ENCODE data around the gene HDAC11. TPM values are rescaled to one million over a fixed set of nuclear protein-coding genes. Genes with fewer than 3 reads are reported as not detected.

The HDAC11 gene
- total and polyA plus RNA-seq, 5 donors from 2014 or later = 2.1 to 8.8 (median 3.3) TPM

- DNase-seq (no peak), ATAC-seq (ENCODE audit: low read depth in 2 of 2) (no peak)
- no peaks in the 10 kb centered on the region for H3K4me1 ChIP-seq (ENCODE audit: control insufficient read depth, insufficient read depth, low read length, poor library complexity, severe bottlenecking)
- H3K27ac Mint-ChIP-seq = no peak overlapping the region
- H3K27ac ChIP-seq (ENCODE audit: insufficient read depth, low read length, poor library complexity, severe bottlenecking) = no peak overlapping the region
- H3K4me1 Mint-ChIP-seq = no peaks in the 10 kb centered on the region
- no peaks in the 10 kb centered on the region for H3K27me3 Mint-ChIP-seq
- no peaks in the 10 kb centered on the region for H3K27me3 ChIP-seq (ENCODE audit: control insufficient read depth, insufficient read depth, low read length)
- H3K36me3 ChIP-seq (ENCODE audit: control insufficient read depth, insufficient read depth, low read length) = no peaks in the 10 kb centered on the region
- no peaks in the 10 kb centered on the region for H3K9me3 ChIP-seq (ENCODE audit: control insufficient read depth in 2 of 2, low read length in 2 of 2)
- H3K36me3 Mint-ChIP-seq = peaks cover 7% of the 10 kb centered on the region
- H3K4me3 Mint-ChIP-seq = no peak overlapping the region
- H3K4me3 ChIP-seq (ENCODE audit: low read depth, low read length) = no peak overlapping the region
- no peaks in the 10 kb centered on the region for H3K9me3 Mint-ChIP-seq
These were observed 11.9 kb downstream of the HDAC11 start for GRCh38 chr3:13492048-13492447.

DNA sequence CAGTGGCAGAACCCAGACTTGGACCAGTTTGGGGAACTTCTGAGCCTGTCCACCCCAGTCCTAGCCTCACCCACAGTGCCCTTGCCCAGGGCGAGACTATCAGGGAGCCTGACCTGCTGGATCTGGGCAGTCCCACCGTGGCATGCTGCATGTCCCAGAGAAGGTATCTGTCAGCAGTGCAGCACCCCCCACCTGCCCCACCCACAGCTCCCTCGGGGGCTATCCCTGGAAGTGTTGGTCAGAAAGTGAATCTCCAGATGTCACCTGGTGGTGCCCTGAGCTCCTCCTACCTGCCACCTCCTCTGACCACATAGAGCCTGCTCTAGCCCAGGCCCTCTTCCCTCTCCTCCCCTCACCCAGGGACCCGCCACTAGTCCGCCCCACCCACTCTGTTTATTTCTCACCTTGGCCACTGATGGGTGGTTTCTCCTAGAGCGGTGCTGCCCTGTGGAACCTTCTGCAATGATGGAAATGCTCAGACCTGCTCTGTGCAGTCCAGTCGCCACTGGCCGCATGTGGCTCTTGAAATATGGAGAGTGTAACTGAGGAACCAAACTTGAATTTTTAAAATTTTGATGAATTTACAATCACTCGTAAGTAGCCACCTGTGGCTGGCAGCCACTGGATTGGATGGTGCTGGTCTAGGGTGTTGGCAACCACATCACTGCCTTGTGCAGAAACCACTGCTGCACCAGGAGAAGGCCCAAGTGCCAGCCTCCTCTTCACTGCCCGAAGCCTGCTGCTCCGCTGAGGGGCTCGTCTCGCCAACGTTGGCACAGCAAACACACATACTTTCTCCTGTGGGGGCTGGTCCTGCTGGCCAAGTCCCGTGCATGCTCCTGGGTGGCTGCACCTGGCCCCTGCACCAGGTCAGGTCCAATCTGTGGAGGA is 13.1 kb downstream of the HDAC11 start:
- Mint-ChIP-seq H3K9me3 (no peaks in the 10 kb centered on the region), H3K36me3 (peaks cover 7% of the 10 kb centered on the region), H3K4me1 (no peaks in the 10 kb centered on the region), H3K27ac (no peak overlapping the region), H3K4me3 (no peak overlapping the region), H3K27me3 (no peaks in the 10 kb centered on the region)
- no peaks in the 10 kb centered on the region for H3K9me3 ChIP-seq (ENCODE audit: control insufficient read depth in 2 of 2, low read length in 2 of 2)
- H3K36me3 ChIP-seq (ENCODE audit: control insufficient read depth, insufficient read depth, low read length) = no peaks in the 10 kb centered on the region
- no peak overlapping the region for H3K4me3 ChIP-seq (ENCODE audit: low read depth, low read length)
- no peaks in the 10 kb centered on the region for H3K27me3 ChIP-seq (ENCODE audit: control insufficient read depth, insufficient read depth, low read length)
- ATAC-seq (ENCODE audit: low read depth in 2 of 2) = no peak
- H3K4me1 ChIP-seq (ENCODE audit: control insufficient read depth, insufficient read depth, low read length, poor library complexity, severe bottlenecking) = no peaks in the 10 kb centered on the region
- DNase-seq = no peak
- no peak overlapping the region for H3K27ac ChIP-seq (ENCODE audit: insufficient read depth, low read length, poor library complexity, severe bottlenecking)

DNA sequence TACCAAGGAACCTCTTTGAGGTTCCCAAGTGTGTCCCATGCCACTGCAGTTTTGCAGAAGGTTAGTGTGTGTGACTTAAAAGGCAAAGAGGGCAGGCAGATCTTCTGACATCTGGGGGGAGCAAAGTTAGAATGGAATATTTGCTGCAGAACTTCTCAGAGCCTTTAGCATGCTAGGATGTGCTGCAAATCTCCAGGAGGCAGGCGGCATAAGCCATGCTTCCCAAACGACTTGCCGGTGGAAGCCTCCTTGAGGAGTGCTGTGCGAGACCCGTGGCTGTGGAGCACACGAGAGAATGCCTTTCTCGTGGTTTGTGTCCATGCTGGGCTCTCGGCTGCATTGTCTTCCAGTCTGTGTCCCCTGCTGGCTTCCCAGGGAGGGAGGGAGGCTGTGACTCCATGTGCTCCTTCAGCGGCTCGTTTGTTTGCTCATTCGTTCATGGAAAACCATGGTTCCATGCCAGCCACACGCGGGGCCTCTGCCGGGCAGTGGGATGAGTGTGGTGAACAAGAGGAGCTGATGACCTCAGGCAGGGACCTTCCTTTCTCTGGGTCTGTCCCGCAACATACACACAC is 13.8 kb downstream of the HDAC11 start:
- H3K9me3 ChIP-seq (ENCODE audit: control insufficient read depth in 2 of 2, low read length in 2 of 2) = no peaks in the 10 kb centered on the region
- DNase-seq = no peak
- ATAC-seq (ENCODE audit: low read depth in 2 of 2) = no peak
- Mint-ChIP-seq H3K27me3 (no peaks in the 10 kb centered on the region), H3K4me3 (no peak overlapping the region), H3K4me1 (no peaks in the 10 kb centered on the region), H3K9me3 (no peaks in the 10 kb centered on the region), H3K27ac (no peak overlapping the region), H3K36me3 (peaks cover 7% of the 10 kb centered on the region)
- H3K4me3 ChIP-seq (ENCODE audit: low read depth, low read length) = no peak overlapping the region
- no peaks in the 10 kb centered on the region for H3K27me3 ChIP-seq (ENCODE audit: control insufficient read depth, insufficient read depth, low read length)
- no peaks in the 10 kb centered on the region for H3K4me1 ChIP-seq (ENCODE audit: control insufficient read depth, insufficient read depth, low read length, poor library complexity, severe bottlenecking)
- no peak overlapping the region for H3K27ac ChIP-seq (ENCODE audit: insufficient read depth, low read length, poor library complexity, severe bottlenecking)
- H3K36me3 ChIP-seq (ENCODE audit: control insufficient read depth, insufficient read depth, low read length) = no peaks in the 10 kb centered on the region

- no peaks in the 10 kb centered on the region for H3K4me1 Mint-ChIP-seq
- H3K27ac Mint-ChIP-seq = no peak overlapping the region
- peaks cover 4% of the 10 kb centered on the region for H3K36me3 Mint-ChIP-seq
- Histone ChIP-seq H3K9me3 (ENCODE audit: control insufficient read depth in 2 of 2, low read length in 2 of 2) (no peaks in the 10 kb centered on the region), H3K4me3 (ENCODE audit: low read depth, low read length) (no peak overlapping the region), H3K36me3 (ENCODE audit: control insufficient read depth, insufficient read depth, low read length) (no peaks in the 10 kb centered on the region), H3K27me3 (ENCODE audit: control insufficient read depth, insufficient read depth, low read length) (no peaks in the 10 kb centered on the region), H3K4me1 (ENCODE audit: control insufficient read depth, insufficient read depth, low read length, poor library complexity, severe bottlenecking) (no peaks in the 10 kb centered on the region), H3K27ac (ENCODE audit: insufficient read depth, low read length, poor library complexity, severe bottlenecking) (no peak overlapping the region)
- no peaks in the 10 kb centered on the region for H3K27me3 Mint-ChIP-seq
- ATAC-seq (ENCODE audit: low read depth in 2 of 2) (peak in 1 of 2 donors; percentile 17), DNase-seq (peak in 1 of 3 donors; percentile 17)
- no peaks in the 10 kb centered on the region for H3K9me3 Mint-ChIP-seq
- no peak overlapping the region for H3K4me3 Mint-ChIP-seq
These were observed 14.6 kb downstream of the HDAC11 start for GRCh38 chr3:13494463-13495350.

DNA sequence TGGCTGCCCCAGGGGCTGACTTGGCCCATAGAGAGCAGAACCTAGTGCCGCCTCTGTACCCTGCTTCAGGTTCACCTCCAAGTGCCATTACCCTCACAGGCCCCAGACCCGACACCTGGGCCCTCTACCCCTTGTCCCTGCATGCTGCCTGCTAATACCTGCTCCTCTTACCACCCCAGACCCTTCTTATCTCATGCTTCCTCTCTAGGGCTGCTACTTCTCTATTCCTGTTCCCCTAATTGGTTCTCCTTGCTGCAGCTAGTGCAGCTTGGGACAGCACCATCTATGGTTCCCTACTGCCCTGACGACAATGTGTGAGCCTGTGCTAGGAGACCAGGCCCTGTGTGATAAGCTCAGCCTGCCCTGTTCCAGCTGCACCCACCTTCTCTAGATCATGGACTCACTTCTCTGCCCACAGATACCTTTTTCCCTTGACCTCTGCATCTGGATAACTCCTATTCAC is 15.3 kb downstream of the HDAC11 start:
- Mint-ChIP-seq H3K36me3 (peaks cover under 1% of the 10 kb centered on the region), H3K27me3 (no peaks in the 10 kb centered on the region), H3K27ac (no peak overlapping the region), H3K4me1 (no peaks in the 10 kb centered on the region), H3K4me3 (no peak overlapping the region), H3K9me3 (no peaks in the 10 kb centered on the region)
- H3K36me3 ChIP-seq (ENCODE audit: control insufficient read depth, insufficient read depth, low read length) = no peaks in the 10 kb centered on the region
- H3K27me3 ChIP-seq (ENCODE audit: control insufficient read depth, insufficient read depth, low read length) = no peaks in the 10 kb centered on the region
- DNase-seq = no peak
- H3K4me3 ChIP-seq (ENCODE audit: low read depth, low read length) = no peak overlapping the region
- ATAC-seq (ENCODE audit: low read depth in 2 of 2) = no peak
- H3K27ac ChIP-seq (ENCODE audit: insufficient read depth, low read length, poor library complexity, severe bottlenecking) = no peak overlapping the region
- no peaks in the 10 kb centered on the region for H3K9me3 ChIP-seq (ENCODE audit: control insufficient read depth in 2 of 2, low read length in 2 of 2)
- H3K4me1 ChIP-seq (ENCODE audit: control insufficient read depth, insufficient read depth, low read length, poor library complexity, severe bottlenecking) = no peaks in the 10 kb centered on the region

- Mint-ChIP-seq H3K36me3 (no peaks in the 10 kb centered on the region), H3K4me3 (no peak overlapping the region), H3K4me1 (no peaks in the 10 kb centered on the region), H3K27ac (no peak overlapping the region), H3K27me3 (no peaks in the 10 kb centered on the region), H3K9me3 (no peaks in the 10 kb centered on the region)
- Histone ChIP-seq H3K27me3 (ENCODE audit: control insufficient read depth, insufficient read depth, low read length) (no peaks in the 10 kb centered on the region), H3K4me3 (ENCODE audit: low read depth, low read length) (no peak overlapping the region), H3K27ac (ENCODE audit: insufficient read depth, low read length, poor library complexity, severe bottlenecking) (no peak overlapping the region), H3K36me3 (ENCODE audit: control insufficient read depth, insufficient read depth, low read length) (no peaks in the 10 kb centered on the region), H3K4me1 (ENCODE audit: control insufficient read depth, insufficient read depth, low read length, poor library complexity, severe bottlenecking) (no peaks in the 10 kb centered on the region), H3K9me3 (ENCODE audit: control insufficient read depth in 2 of 2, low read length in 2 of 2) (no peaks in the 10 kb centered on the region)
- DNase-seq = peak; percentile 35 to 70 (median 52)
- ATAC-seq (ENCODE audit: low read depth in 2 of 2) = peak; percentile 71 to 77
These were observed 16.0 kb downstream of the HDAC11 start for GRCh38 chr3:13495921-13496723.

DNA sequence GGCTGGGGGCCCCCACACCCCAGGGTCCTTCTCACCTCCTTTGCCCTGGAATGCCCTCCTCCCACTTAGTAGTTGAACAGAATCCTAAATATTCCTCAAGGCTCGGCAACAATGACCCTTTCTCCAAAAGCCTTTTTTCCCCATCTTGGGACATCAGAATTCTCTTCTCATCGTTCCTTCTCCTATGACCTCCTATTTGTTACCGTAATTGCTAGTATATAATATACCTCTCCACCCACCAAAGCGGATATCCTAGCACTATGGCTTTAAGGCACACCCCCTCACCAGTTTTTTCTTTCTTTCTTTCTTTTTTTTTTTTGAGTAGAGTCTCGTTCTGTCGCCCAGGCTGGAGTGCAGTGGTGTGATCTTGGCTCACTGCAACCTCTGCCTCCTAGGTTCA is 16.8 kb downstream of the HDAC11 start:
- no peaks in the 10 kb centered on the region for H3K36me3 Mint-ChIP-seq
- H3K36me3 ChIP-seq (ENCODE audit: control insufficient read depth, insufficient read depth, low read length) = no peaks in the 10 kb centered on the region
- no peaks in the 10 kb centered on the region for H3K4me1 ChIP-seq (ENCODE audit: control insufficient read depth, insufficient read depth, low read length, poor library complexity, severe bottlenecking)
- no peaks in the 10 kb centered on the region for H3K4me1 Mint-ChIP-seq
- H3K9me3 ChIP-seq (ENCODE audit: control insufficient read depth in 2 of 2, low read length in 2 of 2) = no peaks in the 10 kb centered on the region
- no peak overlapping the region for H3K4me3 ChIP-seq (ENCODE audit: low read depth, low read length)
- H3K27ac Mint-ChIP-seq = peak overlapping the region in 1 of 3 donors; percentile 46
- no peak for DNase-seq
- no peaks in the 10 kb centered on the region for H3K9me3 Mint-ChIP-seq
- H3K4me3 Mint-ChIP-seq = no peak overlapping the region
- no peaks in the 10 kb centered on the region for H3K27me3 Mint-ChIP-seq
- H3K27me3 ChIP-seq (ENCODE audit: control insufficient read depth, insufficient read depth, low read length) = no peaks in the 10 kb centered on the region
- ATAC-seq (ENCODE audit: low read depth in 2 of 2) = no peak
- no peak overlapping the region for H3K27ac ChIP-seq (ENCODE audit: insufficient read depth, low read length, poor library complexity, severe bottlenecking)

Measured in CD4-positive, CD25-positive, alpha-beta regulatory T cell (primary cell).